Medulla oblongata (tissue), 1 donor: ENCODE results near the gene CEP192.
"Not testable (repeated sequence)": the region's sequence is repeated elsewhere in the genome, so short reads cannot be mapped to it uniquely, and the experiment has no call there.

Experiments used
- DNase-seq: peaks from one replicate; pipeline ENCODE4 v3.0.0-alpha.2; 2015; ENCODE audit errors: extremely low spot score

CEP192 gene

GRCh38 chr18:13098104-13098503, 106.9 kb downstream of the CEP192 start:
- DNase-seq, result not testable (repeated sequence)

- DNase-seq, result no peak
These were observed 108.0 kb downstream of the CEP192 start for GRCh38 chr18:13099113-13099512.

DNA sequence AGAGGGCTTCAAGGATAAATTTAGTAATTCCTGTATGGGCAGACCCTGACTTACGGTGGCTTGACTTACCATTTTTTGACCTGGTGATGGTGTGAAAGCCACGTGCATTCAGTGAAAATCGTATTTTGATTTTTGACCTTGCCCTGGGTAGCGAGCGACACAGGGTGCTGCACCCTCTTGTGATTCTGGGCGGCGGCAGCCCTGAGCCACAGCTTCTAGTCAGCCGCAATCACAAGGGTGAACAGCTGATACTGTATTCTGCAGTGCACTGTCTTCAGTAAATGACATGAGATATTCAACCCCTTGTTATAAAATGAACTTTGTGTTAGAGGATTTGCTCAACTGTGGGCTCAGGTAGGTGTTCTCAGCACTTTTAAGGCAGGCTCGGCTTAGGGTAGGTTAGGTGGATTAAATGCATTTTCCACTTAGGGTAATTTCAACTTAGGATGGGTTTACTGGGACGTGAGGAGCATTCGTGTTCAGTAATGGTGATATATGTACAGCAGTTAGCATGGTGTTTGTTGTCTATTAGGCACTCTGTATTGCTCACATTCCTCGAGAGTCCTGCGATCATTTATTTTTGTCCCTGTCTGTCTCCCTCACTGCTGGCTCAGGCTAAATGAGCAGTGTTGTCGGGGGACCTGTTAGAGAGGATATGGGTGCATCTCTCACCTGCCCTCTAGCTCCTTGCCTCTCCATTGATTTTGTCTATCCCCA, 109.9 kb downstream of the CEP192 start:
- no peak for DNase-seq

GRCh38 chr18:13101659-13102197, 110.6 kb downstream of the CEP192 start:
- no peak for DNase-seq

DNA sequence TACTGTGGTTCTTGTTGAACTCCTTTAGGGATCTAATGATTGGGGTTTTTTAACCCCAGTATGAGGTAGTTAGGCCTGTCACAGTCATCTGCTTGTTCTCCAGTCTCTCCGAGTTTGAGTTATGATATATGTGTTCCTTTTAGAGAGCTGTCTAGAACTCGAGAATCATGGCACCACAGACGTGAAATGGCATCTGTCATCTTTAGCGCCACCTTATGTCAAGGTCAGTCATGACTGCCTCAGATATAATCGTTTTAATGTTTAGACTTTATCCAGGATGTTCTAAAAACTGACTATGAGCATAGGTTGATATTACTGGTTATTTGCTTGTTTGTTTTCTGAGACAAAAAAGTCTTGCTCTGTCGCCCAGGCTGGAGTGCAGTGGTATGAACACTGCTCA, 112.2 kb downstream of the CEP192 start:
- DNase-seq, result no peak

DNA sequence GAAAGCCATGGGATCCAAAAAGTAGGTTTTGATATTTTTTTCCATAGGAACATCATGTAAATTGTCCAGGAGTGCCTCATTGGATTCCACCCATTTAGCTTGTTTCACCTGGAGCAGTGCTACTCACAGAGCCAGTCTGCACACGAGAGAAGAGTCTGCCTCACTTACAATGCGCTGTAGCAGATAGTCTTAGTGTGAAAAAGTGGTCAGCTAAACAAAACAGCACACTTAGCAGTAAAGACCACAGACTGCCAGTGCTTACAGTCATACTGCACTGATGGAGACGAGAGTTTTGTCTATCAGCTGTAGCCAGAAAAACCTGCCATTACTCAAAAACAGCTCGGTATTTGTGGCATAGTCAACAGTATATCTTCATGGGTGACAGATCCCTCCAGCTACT, 113.9 kb downstream of the CEP192 start:
- no peak for DNase-seq

- DNase-seq, result no peak
These were observed 115.9 kb downstream of the CEP192 start for GRCh38 chr18:13107074-13107473.

- no peak for DNase-seq
These were observed 117.2 kb downstream of the CEP192 start for GRCh38 chr18:13108330-13108729.

DNA sequence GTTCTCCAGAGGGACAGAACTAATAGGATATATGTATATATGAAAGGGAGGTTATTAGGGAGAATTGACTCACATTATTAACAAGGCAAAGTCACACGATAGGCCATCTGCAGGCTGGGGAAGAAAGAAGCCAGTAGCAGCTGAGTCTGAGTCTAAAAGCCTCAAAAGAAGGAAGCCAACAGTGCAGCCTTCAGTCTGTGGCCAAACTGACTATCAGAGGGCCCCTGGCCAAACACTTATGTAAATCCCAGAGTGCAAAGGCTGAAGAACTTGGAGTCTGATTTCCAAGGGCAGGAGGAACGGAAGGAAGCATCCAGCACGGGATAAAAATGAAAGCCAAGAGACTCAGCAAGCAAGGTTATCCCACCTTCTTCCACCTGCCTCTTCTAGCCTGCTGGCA, 119.4 kb downstream of the CEP192 start:
- DNase-seq, result no peak

GRCh38 chr18:13112982-13113381, 121.8 kb downstream of the CEP192 start:
- DNase-seq, result peak; percentile 79

- DNase-seq, result no peak
These were observed 129.1 kb downstream of the CEP192 start for GRCh38 chr18:13120255-13120654.

GRCh38 chr18:13120983-13121441, 129.8 kb downstream of the CEP192 start:
- peak; percentile 57 for DNase-seq

DNA sequence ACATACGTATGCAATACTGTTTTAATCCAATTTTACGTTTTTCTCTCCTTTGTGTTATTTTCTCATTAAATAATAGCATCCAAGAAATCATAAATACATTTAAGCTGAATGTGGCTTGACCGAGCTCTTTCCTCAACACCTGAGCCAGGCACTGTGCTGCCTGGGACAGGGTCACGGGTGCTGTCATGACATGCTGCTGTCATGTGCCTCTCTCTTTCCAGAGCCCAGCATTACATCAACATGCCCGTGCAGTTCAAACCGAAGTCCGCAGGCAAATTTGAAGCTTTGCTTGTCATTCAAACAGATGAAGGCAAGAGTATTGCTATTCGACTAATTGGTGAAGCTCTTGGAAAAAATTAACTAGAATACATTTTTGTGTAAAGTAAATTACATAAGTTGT, 133.2 kb downstream of the CEP192 start:
- DNase-seq, result no peak

DNA sequence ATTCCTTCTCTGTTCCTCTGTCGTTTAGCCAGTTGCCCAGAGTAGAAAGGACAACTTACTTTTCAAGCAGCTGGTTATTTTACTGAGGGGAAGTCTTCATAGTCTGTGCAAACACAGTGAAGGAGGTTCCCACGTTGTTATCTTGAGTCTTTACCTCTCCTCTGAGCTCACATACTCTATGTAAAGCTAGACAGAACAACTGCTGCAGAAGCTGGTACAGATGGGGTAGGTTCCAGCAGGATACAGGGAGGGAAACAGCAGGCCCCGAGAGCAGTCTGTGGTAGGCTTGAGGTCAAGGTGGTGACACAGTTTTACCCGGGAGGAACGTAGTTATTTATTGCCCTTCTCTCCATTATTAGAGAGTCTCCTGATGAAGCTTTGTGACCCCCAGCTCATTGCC, 134.0 kb downstream of the CEP192 start:
- DNase-seq, result no peak

- DNase-seq, result no peak
These were observed 135.9 kb downstream of the CEP192 start for GRCh38 chr18:13126966-13127598.

GRCh38 chr18:13131283-13131682, 140.1 kb downstream of the CEP192 start:
- DNase-seq, result no peak

- no peak for DNase-seq
These were observed 143.6 kb downstream of the CEP192 start for GRCh38 chr18:13134551-13135401.

- DNase-seq, result peak; percentile 9
These were observed 145.1 kb downstream of the CEP192 start for GRCh38 chr18:13136056-13136903.

- DNase-seq, result peak; percentile 7
These were observed 145.9 kb downstream of the CEP192 start for GRCh38 chr18:13136904-13137669.

- DNase-seq, result peak; percentile 88
These were observed 146.7 kb downstream of the CEP192 start for GRCh38 chr18:13137670-13138419.
